GM21576 (cell line): ENCODE data around the gene AHNAK2.
"Not testable (repeated sequence)": the region's sequence is repeated elsewhere in the genome, so short reads cannot be mapped to it uniquely, and the experiment has no call there.

ENCODE experiments used
- ATAC-seq: cut with Tn5 transposase; IDR thresholded peaks from one replicate; pipeline ENCODE4 v1.9.1; 2021; ENCODE audit warnings: mild to moderate bottlenecking, moderate library complexity; ENCODE audit not compliant: unreplicated experiment

Gene AHNAK2

DNA sequence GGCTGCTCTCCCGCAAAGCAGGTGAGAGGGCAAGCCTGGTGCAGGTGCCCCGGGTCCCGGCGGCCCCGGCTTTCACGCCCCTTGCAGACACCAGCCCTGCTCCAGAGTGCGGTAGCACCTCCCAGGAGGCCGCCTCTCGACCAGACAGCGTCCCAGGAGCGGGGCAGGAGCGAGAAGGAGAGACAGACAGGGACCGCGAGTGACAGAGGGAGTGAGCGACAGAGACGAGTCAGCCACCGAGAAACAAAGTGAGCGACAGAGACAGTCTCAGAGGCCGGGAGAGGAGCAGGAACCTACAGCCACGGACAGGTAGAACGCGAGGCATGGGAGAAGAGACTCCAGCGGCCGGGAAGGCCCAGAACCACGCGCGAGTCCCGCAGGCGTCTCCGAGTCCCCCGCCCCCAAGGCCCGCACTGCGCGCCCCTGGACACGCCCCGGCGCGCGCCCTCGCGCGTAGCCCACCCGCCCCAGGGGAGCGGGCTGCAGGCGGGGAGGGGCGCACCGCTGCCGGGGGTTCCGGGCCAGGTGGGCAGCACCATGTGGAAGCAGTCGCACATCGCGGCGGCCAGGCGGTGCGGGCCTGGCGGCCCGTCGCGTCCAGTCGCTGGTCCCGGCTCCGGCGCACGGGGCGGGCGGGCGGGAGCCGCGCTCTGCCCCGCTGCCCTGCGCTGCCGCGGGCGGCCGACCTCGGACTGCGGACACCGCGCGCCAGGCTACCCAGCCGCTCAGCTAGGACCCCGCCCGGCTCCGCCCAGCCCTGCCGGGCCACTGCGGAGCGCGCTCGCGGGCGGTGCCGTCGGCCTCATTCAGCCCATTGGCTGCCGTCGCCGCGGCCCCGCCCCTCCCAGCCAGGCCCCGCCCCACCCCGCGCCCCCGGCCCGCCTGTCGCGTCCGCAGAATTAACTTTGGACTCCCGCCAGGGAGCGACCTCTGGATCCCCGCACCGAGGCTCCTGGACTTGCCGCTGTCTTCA, at the start of gene AHNAK2:
AHNAK2 (minus strand) TSS at position 694 of the 973 bp plus-strand sequence; CDS start at position 557, 137 bp downstream.
- ATAC-seq, result no peak

DNA sequence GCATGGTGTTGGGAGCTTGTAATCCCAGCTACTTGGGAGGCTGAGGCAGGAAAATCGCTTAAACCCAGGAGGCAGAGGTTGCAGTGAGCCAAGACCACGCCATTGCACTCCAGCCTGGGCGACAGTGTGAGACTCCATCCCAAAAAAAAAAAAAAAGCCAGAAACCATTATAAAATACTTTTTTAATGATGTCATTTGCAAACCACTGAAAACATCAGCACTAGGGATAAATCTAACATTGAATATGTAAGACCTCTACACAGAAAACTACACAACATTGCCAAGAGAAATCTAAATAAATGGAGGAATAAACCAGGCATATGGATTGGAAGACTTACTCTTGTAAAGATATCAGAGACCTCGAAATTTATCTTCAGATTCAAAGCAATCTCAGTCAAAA, 49.5 kb upstream of the AHNAK2 start:
- ATAC-seq, result not testable (repeated sequence)

DNA sequence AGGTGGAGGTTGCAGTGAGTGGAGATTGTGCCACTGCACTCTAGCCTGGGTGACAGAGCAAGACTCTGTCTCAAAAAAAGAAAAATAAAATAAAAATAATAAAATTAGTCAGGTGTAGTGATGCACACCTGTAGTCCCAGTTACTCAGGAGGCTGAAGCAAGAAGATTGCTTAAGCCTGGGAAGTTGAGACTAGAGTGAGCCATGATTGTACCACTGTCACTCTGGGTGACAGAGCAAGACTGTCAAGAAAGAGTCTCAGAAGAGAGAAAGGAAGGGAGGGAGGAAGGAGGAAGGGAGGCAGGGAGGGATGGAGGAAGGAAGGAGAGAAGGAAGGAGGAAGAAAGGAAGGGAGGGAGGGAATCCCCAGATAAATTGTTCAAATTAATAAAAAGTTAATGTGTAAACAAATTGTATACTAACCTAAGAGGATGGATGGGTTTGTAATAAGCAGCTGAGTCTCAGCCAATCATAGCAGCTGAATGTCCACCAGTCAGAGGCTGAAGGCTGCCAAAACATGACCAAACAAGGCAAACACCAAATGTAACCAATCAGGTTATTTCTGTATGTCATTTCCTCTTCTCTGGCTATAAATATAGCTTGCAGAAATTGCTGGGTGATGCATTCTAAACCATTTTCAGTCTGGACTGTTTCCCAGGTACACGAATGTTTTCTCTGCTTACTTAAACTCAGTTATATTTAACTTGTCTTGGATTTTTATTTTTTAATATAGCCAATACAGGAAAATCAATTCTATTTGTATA, 48.8 kb upstream of the AHNAK2 start:
- no peak for ATAC-seq

DNA sequence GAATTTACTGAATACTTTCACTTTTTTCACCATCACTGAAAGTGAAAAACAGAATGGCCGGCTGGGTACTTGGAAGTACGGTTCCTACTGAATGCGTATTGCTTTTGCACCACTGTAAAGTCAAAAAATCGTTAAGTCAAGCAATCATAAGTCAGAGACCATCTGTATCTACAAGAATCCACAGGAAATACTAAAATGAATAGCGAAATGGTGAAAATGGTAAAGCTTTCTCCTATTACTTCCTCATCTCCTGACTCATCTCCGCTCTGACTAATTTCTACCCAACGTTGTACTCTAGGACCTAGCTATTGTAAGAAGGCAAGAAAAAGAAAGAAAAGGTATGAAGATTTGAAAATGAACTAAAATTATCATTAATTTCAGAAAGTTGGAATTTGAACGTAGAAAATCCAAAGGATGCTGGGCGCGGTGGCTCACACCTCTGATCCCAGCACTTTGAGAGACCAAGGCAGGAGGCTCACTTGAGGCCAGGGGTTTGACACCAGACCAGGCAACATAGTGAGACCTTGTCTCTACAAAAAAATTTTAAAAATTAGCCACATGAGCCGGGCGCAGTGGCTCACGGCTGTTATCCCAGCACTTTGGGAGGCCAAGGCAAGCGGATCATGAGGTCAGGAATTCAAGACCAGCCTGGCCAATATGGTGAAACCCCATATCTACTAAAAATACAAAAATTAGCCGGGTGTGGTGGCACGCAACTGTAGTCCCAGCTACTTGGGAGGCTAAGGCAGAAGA, 48.0 kb upstream of the AHNAK2 start:
- ATAC-seq, result no peak

DNA sequence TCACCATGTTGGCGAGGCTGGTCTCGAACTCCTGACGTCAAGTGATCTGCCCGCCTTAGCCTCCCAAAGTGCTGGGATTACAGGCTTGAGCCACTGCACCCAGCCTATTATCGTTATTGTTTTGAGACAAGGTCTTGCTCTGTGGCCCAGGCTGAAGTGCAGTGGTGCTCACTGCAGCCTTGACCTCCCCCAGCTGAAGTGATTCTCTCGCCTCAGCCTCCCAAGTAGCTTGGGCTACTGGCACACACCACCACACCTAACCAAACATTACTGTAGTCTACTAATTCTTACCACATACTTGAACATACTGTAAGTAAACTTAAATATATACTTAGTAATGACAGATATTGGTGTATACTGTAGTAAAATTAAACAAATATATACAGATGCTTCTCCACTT, 47.3 kb upstream of the AHNAK2 start:
- no peak for ATAC-seq

DNA sequence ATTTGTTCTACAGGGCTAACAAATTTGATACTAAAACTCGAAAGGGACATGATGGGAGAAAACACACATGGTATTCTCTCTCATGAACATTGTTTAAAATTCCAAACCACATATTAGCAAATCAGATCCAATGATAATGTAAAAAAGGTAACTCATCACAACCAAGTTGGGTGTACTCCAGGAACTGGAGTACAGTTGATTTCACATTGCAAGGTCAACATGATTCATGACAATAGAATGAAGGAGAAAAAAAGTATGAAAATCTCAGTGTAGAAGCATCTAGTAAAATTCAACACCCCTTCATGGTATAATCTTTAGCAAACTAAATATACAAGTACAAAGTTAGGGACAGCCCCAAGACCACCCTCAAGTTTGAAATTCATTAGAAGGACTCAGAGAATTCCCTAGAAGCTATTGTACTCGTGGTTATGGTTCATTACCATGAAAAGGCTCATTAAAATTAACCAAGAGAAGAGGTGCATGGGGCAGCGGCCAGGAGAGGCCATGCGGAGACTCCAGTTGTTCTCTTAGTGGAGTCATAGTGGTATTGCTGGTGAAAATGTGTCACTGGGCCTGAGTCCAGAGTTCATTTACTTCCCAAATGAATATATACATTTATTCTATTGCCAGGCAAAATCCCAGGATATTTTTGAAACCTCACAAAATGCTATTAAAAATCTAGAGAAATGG, 45.8 kb upstream of the AHNAK2 start:
- no peak for ATAC-seq

DNA sequence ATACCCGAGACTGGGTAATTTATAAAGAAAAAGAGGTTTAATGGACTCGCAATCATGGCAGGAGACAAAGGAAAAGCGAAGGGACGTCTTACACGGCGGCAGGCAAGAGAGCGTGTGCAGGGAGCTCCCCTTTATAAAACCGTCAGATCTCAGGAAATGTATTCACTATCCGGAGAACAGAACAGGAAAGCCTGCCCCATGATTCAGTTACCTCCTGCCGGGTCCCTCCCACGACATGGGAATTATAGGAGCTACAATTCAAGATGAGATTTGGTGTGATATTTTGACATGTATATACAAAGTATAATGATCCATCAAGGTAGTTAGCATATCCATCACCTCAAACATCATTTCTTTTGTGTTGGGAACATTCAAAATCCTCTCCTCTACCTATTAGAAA, 45.0 kb upstream of the AHNAK2 start:
- ATAC-seq, result no peak

DNA sequence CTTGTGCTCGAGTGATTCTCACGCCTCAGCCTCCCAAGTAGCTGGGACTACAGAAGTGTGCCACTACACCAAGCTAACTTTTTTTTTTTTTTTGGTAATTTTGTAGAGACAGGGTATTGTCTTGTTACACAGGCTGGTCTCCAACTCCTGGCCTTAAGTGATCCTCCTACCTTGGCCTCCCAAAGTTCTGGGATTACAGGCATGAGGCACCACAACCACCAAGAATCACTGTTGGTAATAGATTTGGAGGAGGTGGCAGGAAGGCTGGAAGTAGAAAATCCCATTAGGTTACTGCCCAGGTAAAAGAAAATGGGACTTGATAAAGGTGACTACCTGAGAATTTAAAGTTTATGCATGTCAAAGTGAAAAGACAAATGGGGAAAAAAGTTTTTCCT, 44.1 kb upstream of the AHNAK2 start:
- ATAC-seq, result no peak

DNA sequence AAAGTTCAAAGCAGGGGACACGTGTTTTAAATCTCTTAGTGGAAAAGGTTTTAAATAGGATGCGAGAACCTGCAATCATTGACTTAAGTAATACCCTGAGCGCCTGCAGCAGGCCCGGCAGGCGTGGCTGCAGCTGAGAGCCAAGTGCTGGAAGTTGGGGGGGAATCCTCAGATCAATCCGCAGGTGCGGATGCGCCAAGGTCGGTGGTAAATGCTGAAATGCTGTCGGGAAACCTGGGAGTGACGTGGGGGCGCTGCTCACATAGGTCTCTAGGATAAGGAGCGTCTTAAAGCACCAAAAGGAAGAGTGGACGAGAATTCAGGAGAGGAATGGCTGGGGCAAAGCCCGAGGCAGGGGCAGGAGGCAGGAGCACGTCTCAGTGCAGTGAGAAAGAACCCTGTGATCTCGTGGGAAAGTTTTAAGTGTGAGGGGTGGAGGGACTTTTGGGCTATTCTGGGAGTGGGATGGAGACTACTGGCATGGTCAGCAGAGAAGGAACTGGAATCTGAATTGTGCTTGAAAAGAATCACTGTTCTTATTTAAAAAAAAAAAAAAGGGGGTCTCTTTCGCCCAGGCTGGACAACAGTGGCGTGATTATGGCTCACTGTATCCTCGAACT, 43.6 kb upstream of the AHNAK2 start:
- ATAC-seq, result no peak

DNA sequence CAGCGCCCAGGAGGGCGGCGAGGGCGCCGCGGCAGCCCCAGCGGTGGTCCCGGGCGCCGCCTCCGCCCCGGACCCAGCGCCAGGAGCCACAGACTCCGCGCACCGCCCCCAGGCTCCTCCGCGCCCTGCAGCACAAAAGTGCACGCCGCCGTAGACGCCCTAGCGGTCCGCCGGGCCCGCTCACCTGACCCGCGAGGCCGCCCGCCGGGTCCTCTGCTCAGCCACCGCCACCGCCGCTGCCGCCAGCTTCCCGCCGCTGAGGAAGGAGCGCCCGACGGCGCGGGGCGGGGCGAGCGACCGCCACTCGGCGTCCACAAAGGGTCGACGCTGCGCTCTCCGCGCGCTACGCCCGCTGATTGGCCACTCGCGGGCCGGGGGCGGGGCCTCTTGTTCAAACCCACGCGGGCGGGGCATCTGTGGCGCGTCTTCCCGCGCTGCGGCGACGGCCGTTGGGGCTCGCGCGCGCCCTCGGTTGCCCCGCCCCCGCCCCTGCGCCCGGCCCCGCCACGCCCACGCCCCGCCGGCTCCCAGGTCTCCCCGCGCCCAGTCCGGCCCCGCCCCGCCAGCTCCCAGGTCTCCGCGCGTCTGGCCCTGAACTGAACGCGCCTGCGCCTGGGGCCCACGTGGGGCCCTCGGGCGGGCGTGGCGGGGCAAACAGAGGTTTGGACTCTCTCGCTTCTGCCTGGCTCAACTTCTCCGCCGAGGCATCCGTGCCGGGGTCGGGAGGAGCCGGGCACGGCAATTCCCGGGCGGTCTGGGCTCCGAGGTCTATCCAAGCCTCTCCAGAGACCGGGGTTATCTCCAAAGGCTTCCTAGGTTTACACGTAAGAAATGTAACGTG, 42.9 kb upstream of the AHNAK2 start, which contains the start of gene CDCA4:
CDCA4 (minus strand) TSS at position 269 of the 841 bp plus-strand sequence. CDS start 9,154 bp downstream, outside the sequence.
- ATAC-seq, result peak; percentile 72

DNA sequence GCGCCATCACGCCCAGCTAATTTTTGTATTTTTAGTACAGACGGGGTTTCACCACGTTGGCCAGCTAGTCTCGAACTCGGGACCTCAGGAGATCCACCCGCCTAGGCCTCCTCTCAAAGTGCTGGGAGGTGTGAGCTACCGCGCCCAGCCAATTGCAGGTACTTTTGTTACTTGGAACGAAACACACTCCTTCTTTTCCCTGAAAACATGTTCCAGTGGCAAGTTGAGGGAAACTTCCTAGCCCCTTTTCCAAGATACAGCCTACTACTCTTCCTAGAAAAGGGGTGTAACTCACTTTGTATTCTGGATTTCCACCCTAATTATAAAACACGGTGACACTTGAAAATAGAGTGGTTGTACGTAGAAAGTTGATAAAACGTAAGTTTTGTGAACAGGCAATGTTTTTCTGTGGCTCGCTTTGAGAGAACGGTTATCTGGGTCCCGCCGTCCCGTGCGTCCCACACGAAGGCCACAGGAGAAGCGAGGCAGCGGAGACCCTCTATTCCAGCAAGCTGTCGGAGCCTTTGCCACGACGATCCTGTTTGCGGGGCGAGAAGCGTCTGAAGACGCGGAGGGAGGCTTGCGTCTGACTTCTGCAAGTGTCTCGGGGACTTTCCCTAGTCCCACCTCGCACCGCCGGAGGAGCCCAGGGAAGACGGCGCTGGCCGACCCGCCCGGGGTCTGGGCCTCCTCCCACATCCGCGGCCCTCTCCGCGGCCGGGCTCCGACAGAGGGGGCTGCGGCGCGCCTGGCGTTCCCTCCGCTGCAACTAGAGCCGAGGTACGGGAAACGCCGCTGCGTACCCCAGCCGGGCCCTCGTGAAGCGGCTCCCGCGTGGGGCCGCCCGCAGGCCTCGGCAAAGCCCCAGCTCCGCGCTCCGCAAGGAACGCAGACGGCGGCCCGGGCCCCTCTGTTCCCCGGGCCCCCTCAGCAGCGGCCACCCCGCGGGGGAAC, 42.0 kb upstream of the AHNAK2 start:
- peak; percentile 24 for ATAC-seq

DNA sequence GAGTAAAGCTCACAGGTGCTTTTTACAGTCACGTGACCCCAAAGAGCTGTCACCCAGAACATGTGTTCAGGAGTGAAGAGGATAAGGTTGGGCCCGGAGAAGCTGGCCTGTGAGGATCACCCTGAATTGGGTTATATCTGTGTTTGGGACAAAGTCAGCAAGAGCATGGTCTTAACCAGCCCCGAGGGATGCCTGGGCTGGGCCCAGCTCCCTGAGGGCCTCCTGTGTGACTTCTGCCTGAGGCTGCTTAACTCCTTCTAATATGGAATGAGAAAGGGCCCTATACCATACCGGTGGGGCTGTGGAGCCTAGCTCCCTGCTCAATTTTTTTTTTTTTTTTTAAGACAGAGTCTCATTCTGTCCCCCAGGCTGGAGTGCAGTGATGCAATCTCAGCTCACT, 40.2 kb upstream of the AHNAK2 start:
- ATAC-seq, result no peak

DNA sequence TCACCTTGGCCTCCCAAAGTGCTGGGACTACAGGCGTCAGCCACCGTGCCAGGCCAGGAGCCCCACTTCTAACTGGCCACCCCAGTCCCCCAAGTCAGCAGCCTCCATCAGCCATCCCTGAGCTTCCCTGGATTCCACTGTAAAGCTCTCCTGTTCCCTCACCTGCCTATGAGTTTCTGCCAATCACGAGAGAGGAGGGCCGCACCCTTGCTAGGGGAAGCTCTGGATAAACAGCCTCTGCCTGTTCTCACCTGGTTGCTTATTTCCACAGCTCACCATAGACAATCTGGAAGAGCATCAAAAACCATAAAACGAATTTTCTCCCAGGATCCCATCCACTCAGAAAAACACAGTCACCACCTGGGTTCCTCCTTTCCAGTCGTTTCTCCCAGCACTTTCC, 37.7 kb upstream of the AHNAK2 start:
- no peak for ATAC-seq

DNA sequence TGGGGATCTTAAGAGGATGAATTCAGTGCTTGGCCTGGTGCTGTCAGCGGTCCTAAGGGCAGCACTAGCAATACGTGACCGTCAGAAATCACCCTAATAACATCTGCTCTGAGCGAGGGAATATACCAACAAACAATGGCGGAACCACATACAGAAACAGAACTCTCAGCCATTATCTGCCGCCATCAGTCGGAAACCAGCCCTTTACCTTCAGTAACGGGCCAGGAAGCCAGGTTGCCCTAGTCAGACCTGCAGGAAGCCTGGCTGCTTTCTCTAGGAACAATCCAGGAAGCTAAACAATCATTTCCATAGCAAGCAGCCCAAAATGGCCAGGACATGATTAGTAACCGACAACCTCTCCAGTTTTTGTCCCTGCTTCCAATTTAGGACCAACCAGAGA, 37.1 kb upstream of the AHNAK2 start:
- no peak for ATAC-seq

DNA sequence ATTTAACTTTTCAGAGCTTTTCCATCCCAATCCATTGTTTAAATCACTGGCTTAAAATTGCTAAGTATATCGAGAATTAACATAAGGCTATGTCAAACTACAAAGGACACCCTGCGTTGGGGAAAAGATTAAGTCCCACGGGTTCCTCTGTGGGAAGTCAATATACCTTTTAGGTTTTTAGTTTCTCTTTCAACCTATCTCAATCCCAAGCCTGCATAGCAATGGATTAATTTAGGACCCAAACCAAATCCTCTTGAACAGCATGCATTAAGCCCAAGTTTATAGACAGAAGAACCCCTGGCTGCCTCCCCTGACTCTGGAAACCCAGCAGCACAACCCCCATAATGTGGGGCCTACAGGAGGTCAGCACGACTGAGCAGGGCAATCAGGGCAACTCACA, 36.5 kb upstream of the AHNAK2 start:
- ATAC-seq, result no peak

DNA sequence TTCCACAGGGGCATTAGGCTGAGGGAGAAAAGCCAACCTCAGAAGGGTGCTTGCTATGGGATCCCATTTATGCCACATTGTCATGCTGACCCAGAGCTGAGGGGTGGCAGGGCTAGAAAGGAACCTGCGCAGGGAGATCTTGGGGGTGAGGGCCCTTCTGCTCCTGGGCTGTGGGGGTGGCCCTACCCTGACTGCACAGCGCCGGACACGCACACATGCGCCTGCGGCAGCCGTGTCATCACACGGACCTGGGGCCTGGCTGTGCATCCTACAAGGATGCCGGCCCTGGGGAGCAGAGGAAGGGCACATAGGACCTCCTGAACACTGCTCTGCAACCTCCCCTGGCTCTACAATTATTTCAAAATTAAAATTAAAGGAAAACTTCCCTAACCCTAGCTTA, 35.9 kb upstream of the AHNAK2 start:
- ATAC-seq, result no peak

DNA sequence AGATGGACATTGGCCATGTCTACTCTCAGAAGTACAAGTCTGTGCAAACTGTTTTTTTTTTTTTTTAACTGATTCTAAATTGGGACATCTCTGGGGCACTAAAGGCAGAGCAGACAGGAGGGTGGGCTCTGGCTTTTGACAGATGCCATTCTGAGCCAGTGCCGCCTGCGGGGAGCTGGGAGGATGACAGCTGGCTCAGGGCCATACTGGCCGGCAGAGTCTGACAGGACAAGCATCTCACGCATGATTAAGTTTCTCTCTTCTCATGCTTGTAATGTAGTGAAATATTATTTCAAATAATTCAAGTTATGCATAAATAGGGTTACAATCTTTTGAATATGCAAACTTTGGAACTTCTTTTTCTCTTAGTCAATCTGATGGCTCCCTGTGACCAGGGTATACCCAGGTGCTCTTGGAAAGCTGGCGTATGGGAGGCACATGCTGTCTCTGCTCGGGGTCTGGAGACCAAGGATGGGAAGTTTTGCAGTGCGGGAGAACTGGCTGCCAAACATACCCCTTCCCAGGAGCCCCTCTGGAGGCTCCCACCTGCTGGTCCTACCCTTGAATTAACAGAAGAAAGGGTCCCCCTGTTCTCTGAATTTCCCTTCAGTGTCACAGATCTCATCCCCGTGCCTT, 35.1 kb upstream of the AHNAK2 start:
- no peak for ATAC-seq
